HEK293 (cell line): ENCODE data around the gene IGDCC3.

Experiments used
- OVOL3 ChIP-seq: fragments of 450-650 bp; formaldehyde crosslinking; IDR thresholded peaks from 2 replicates; pipeline ENCODE4 v1.5.1; 2016; ENCODE audit warnings: missing biosample characterization, missing genetic modification characterization
- SP2 ChIP-seq: fragments of 450-650 bp; formaldehyde crosslinking; IDR thresholded peaks from 2 replicates; pipeline ENCODE4 v1.5.1; 2016; ENCODE audit warnings: missing biosample characterization, missing genetic modification characterization
- ZBTB17 ChIP-seq: fragments of 450-650 bp; formaldehyde crosslinking; IDR thresholded peaks from 2 replicates; pipeline ENCODE4 v1.5.1; 2016; ENCODE audit warnings: missing biosample characterization, missing genetic modification characterization
- ZNF10 ChIP-seq: fragments of 450-650 bp; formaldehyde crosslinking; IDR thresholded peaks from 2 replicates; pipeline ENCODE4 v1.5.1; 2017; ENCODE audit warnings: missing biosample characterization, missing genetic modification characterization
- ZNF416 ChIP-seq: fragments of 450-650 bp; formaldehyde crosslinking; IDR thresholded peaks from 2 replicates; pipeline ENCODE4 v1.5.1; 2016; ENCODE audit warnings: missing biosample characterization, missing genetic modification characterization
- ZNF660 ChIP-seq: fragments of 450-650 bp; IDR thresholded peaks from 2 replicates; pipeline ENCODE4 v1.5.1; 2018; ENCODE audit warnings: missing biosample characterization, mild to moderate bottlenecking, missing genetic modification characterization
- TF ChIP-seq, protein P1 (sequence below): fragments of 450-650 bp; formaldehyde crosslinking; IDR thresholded peaks from 2 replicates; pipeline ENCODE4 v1.5.1; 2016; ENCODE audit warnings: missing biosample characterization, missing genetic modification characterization
- TF ChIP-seq, protein P2 (sequence below): fragments of 450-650 bp; formaldehyde crosslinking; IDR thresholded peaks from 2 replicates; pipeline ENCODE4 v1.5.1; 2016; ENCODE audit warnings: missing biosample characterization, missing genetic modification characterization

DNA sequence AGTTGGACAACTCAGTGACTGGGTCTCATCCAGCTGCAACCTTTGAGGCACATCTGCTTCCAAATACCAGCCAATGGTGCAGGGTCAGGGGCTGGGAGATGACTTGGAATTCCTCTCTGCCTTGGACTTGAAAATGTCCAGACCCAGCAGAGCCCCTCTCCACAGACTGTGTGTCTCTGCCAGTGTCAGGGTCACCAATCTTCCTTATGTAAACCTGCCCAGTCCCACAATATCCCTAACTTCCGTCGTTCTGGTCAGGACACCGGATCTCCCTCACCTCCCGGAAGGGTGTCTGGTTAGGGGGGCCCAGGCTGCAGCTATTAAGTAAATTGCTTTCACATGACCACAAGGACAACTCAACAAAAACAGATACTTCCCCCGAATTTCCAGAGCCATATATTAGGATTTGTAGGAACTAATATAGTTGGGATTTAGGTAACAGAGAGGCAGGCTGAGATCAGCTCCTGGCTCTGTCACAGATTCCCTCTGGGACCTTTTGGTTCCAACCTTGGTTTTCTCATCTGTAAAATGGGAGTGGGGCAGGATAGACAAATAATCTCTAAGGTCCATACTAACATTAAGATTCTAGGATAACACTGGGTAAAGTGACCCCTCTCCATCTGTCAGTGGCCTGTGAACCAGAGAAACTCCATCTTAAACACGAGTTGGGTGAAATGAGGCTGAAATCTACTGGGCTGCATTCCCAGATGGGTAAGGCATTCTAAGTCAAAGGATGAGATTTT lies 30.8 kb downstream of the IGDCC3 start:
- TF ChIP-seq ZNF660 (no peak), ZNF10 (no peak), SP2 (tag by site-specific recombination) (no peak), ZNF416 (no peak), ZBTB17 (no peak), OVOL3 (no peak)
- TF ChIP-seq, protein P1, sequence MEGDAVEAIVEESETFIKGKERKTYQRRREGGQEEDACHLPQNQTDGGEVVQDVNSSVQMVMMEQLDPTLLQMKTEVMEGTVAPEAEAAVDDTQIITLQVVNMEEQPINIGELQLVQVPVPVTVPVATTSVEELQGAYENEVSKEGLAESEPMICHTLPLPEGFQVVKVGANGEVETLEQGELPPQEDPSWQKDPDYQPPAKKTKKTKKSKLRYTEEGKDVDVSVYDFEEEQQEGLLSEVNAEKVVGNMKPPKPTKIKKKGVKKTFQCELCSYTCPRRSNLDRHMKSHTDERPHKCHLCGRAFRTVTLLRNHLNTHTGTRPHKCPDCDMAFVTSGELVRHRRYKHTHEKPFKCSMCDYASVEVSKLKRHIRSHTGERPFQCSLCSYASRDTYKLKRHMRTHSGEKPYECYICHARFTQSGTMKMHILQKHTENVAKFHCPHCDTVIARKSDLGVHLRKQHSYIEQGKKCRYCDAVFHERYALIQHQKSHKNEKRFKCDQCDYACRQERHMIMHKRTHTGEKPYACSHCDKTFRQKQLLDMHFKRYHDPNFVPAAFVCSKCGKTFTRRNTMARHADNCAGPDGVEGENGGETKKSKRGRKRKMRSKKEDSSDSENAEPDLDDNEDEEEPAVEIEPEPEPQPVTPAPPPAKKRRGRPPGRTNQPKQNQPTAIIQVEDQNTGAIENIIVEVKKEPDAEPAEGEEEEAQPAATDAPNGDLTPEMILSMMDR (tag by site-specific recombination) = no peak
- TF ChIP-seq, protein P2, sequence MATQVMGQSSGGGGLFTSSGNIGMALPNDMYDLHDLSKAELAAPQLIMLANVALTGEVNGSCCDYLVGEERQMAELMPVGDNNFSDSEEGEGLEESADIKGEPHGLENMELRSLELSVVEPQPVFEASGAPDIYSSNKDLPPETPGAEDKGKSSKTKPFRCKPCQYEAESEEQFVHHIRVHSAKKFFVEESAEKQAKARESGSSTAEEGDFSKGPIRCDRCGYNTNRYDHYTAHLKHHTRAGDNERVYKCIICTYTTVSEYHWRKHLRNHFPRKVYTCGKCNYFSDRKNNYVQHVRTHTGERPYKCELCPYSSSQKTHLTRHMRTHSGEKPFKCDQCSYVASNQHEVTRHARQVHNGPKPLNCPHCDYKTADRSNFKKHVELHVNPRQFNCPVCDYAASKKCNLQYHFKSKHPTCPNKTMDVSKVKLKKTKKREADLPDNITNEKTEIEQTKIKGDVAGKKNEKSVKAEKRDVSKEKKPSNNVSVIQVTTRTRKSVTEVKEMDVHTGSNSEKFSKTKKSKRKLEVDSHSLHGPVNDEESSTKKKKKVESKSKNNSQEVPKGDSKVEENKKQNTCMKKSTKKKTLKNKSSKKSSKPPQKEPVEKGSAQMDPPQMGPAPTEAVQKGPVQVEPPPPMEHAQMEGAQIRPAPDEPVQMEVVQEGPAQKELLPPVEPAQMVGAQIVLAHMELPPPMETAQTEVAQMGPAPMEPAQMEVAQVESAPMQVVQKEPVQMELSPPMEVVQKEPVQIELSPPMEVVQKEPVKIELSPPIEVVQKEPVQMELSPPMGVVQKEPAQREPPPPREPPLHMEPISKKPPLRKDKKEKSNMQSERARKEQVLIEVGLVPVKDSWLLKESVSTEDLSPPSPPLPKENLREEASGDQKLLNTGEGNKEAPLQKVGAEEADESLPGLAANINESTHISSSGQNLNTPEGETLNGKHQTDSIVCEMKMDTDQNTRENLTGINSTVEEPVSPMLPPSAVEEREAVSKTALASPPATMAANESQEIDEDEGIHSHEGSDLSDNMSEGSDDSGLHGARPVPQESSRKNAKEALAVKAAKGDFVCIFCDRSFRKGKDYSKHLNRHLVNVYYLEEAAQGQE (tag by site-specific recombination) = no peak
